Right lobe of liver (tissue), 6 donors: ENCODE measurements around the gene ITSN1. TPM values are rescaled to one million over a fixed set of nuclear protein-coding genes. Genes with fewer than 3 reads are reported as not detected.
"Not testable (repeated sequence)": the region's sequence is repeated elsewhere in the genome, so short reads cannot be mapped to it uniquely, and the experiment has no call there.

Experiments
- ATAC-seq, 4 donors: fragments of 200-7000 bp; cut with Tn5 transposase; one replicate each; pipeline ENCODE4 v1.9.1; 2020; ENCODE audit warnings: mild to moderate bottlenecking in 4 of 4, moderate library complexity in 4 of 4
- DNase-seq, 3 donors: peaks; one replicate each; pipeline ENCODE4 v3.0.0-alpha.2; 2020
- H3K27ac ChIP-seq, 3 donors: fragments of 200-600 bp; one replicate each; pipeline ENCODE4 v1.8.0; 2022
- H3K27me3 ChIP-seq, 2 donors: fragments of 200-600 bp; one replicate each; pipeline ENCODE4 v1.8.0; 2022
- H3K36me3 ChIP-seq, 4 donors: fragments of 200-600 bp; sonication (generic) in 1 of 4; one replicate each; pipeline versions ENCODE4 v1.5.1 to v1.8.0; 2017 to 2022; ENCODE audit warnings: control low read depth in 1 of 4
- H3K4me1 ChIP-seq, 4 donors: fragments of 200-600 bp; sonication (generic) in 1 of 4; one replicate each; pipeline versions ENCODE4 v1.5.1 to v1.8.0; 2017 to 2022; ENCODE audit warnings: control low read depth in 1 of 4
- H3K4me3 ChIP-seq, 3 donors: fragments of 200-600 bp; one replicate each; pipeline ENCODE4 v1.8.0; 2022
- H3K9me3 ChIP-seq, 4 donors: fragments of 200-600 bp; sonication (generic) in 1 of 4; one replicate each; pipeline versions ENCODE4 v1.5.1 to v1.8.0; 2017 to 2022; ENCODE audit warnings: control low read depth in 1 of 4
- CTCF ChIP-seq, 4 donors: fragments of 200-600 bp in 3 of 4; fragments of 450-650 bp in 1 of 4; IDR thresholded peaks; one replicate each; pipeline versions ENCODE4 v1.5.1 to v1.8.0; 2016 to 2022; ENCODE audit warnings: antibody characterized with exemption in 4 of 4, mild to moderate bottlenecking in 2 of 4
- POLR2A ChIP-seq: fragments of 450-650 bp; IDR thresholded peaks from one replicate; pipeline ENCODE4 v1.6.1; 2017; ENCODE audit warnings: antibody characterized with exemption, mild to moderate bottlenecking
- WGBS: methylation state at CpG from one replicate; pipeline ENCODE4 v1.1.6; 2018; ENCODE audit warnings: low coverage, low lambda C conversion rate; ENCODE audit not compliant: insufficient coverage; ENCODE audit errors: missing lambda C conversion rate; 5-methylcytosine and 5-hydroxymethylcytosine counted together
- intact Hi-C, 2 donors: fragments of 100-400 bp; cut with DNase I; formaldehyde crosslinking; loops; one replicate each; pipeline versions ENCODE4 v1.11.2 to v1.14.1; 2022
- total RNA-seq, 6 experiments: library from RNA; depleted of rRNA in 2 of 6; stranded (reverse); fragments of >200 nt in 2 of 6; fragmentation: NEBNext Ultra II Directional in 3 of 6; extraction: Animal tissue kit (Norgen Biotek cat#: 25700) in 3 of 6; gene quantifications; one replicate each; pipeline versions ENCODE4 v1.1.0 to v1.2.4, GENCODE V29; 2016 to 2023
- donor health status: DM: no; HTN: yes; CAD: no.
- donor health status: DM: no; HTN: no; CAD: no.
- donor health status: DM: no; HTN: no; CAD: no.
- donor health status: DM: no; HTN: yes; CAD: no.
- donor health status: DM: no; HTN: yes; CAD: no.

Gene ITSN1
- total RNA-seq, 6 experiments from 2014 or later: 27.8 to 63.1 (median 33.8) TPM

- H3K27ac ChIP-seq: peak overlapping the region; percentile 2 to 73 (median 37)
- ATAC-seq: peak; percentile 21 to 82 (median 65)
- H3K9me3 ChIP-seq: no peaks in the 10 kb centered on the region
- WGBS: 31% methylated on average over 2 of the region's 2 CpGs
- DNase-seq: no peak
- H3K4me3 ChIP-seq: no peak overlapping the region
- no peaks in the 10 kb centered on the region for H3K27me3 ChIP-seq
- peaks cover 0 to 2% (median 0%) of the 10 kb centered on the region in 4 donors for H3K36me3 ChIP-seq
- H3K4me1 ChIP-seq: peaks cover 0 to 45% (median 15%) of the 10 kb centered on the region in 4 donors
- TF ChIP-seq POLR2A: no peak
- TF ChIP-seq CTCF (IDR thresholded peaks at IDR 0.05): no peak
- intact Hi-C loops: no loop called here
Measured at GRCh38 chr21:33708874-33709273, 66.6 kb downstream of the ITSN1 start.

- no peak for TF ChIP-seq POLR2A
- TF ChIP-seq CTCF (IDR thresholded peaks at IDR 0.05): no peak
- peak in 3 of 4 donors; percentile 14 to 29 (median 18) for ATAC-seq
- H3K9me3 ChIP-seq: no peaks in the 10 kb centered on the region
- no peak for DNase-seq
- intact Hi-C loops: no loop called here
- H3K4me1 ChIP-seq: peaks cover 0 to 44% (median 15%) of the 10 kb centered on the region in 4 donors
- no peaks in the 10 kb centered on the region for H3K27me3 ChIP-seq
- peak overlapping the region in 1 of 3 donors; percentile 2 for H3K27ac ChIP-seq
- no peak overlapping the region for H3K4me3 ChIP-seq
- 71% methylated on average over 3 of the region's 3 CpGs for WGBS
- H3K36me3 ChIP-seq: peaks cover 0 to 2% (median 0%) of the 10 kb centered on the region in 4 donors
Measured at GRCh38 chr21:33712022-33712803, 69.9 kb downstream of the ITSN1 start.

GRCh38 chr21:33721081-33721480 is 78.8 kb downstream of the ITSN1 start:
- Histone ChIP-seq H3K4me3 (no peak overlapping the region), H3K27ac (no peak overlapping the region), H3K27me3 (no peaks in the 10 kb centered on the region), H3K36me3 (peaks cover 0 to 22% (median 8%) of the 10 kb centered on the region in 4 donors), H3K4me1 (peaks cover 0 to 12% (median 3%) of the 10 kb centered on the region in 4 donors), H3K9me3 (no peaks in the 10 kb centered on the region)
- intact Hi-C loops: no loop called here
- DNase-seq (no peak), ATAC-seq (no peak)
- TF ChIP-seq POLR2A (no peak), CTCF (IDR thresholded peaks at IDR 0.05) (no peak)
- WGBS: 60% methylated on average over 2 of the region's 2 CpGs

- H3K4me3 ChIP-seq, H3K9me3 ChIP-seq, H3K36me3 ChIP-seq, ATAC-seq, intact Hi-C loops, H3K4me1 ChIP-seq, H3K27ac ChIP-seq, H3K27me3 ChIP-seq, DNase-seq: not testable (repeated sequence)
- WGBS: 83% methylated on average over 2 of the region's 3 CpGs
Measured at GRCh38 chr21:33729139-33729538, 86.8 kb downstream of the ITSN1 start.

- H3K4me1 ChIP-seq: no peaks in the 10 kb centered on the region
- no peak for ATAC-seq
- 83% methylated on average over 2 of the region's 2 CpGs for WGBS
- H3K27ac ChIP-seq: no peak overlapping the region
- H3K9me3 ChIP-seq: no peaks in the 10 kb centered on the region
- H3K4me3 ChIP-seq: no peak overlapping the region
- no peak for DNase-seq
- H3K27me3 ChIP-seq: no peaks in the 10 kb centered on the region
- intact Hi-C loops: loop anchor here in 1 of 2 donors (10.0 kb wide), 1 partner anchor 55 kb away; no protein-coding TSS in a partner anchor
- no peak for TF ChIP-seq CTCF (IDR thresholded peaks at IDR 0.05)
- no peak for TF ChIP-seq POLR2A
- H3K36me3 ChIP-seq: peaks cover 0 to 5% (median 1%) of the 10 kb centered on the region in 4 donors
Measured at GRCh38 chr21:33729641-33730040, 87.3 kb downstream of the ITSN1 start.
